H9 (cell line): ENCODE data around the gene PNO1. TPM values are rescaled to one million over a fixed set of nuclear protein-coding genes. Genes with fewer than 3 reads are reported as not detected.

Experiments used
- DNase-seq: peaks from one replicate; pipeline ENCODE4 v3.0.0-alpha.2; 2017
- H2AFZ ChIP-seq: one replicate; pipeline ENCODE4 v1.6.1; 2013; ENCODE audit warnings: mild to moderate bottlenecking, low read length, control low read depth, moderate library complexity
- H2AK5ac ChIP-seq: 2 replicates; pipeline ENCODE4 v1.6.1; 2013; ENCODE audit warnings: low read length, control low read depth, mixed read lengths; ENCODE audit not compliant: insufficient read length
- H2BK120ac ChIP-seq: one replicate; pipeline ENCODE4 v1.6.1; 2013; ENCODE audit warnings: low read depth, mild to moderate bottlenecking, low read length, control low read depth, inconsistent platforms; ENCODE audit not compliant: poor library complexity, severe bottlenecking
- H2BK12ac ChIP-seq: 2 replicates; pipeline ENCODE4 v1.6.1; 2013; ENCODE audit warnings: low read length, control low read depth, mixed read lengths, low read depth; ENCODE audit not compliant: insufficient read length
- H2BK15ac ChIP-seq: 2 replicates; pipeline ENCODE4 v1.6.1; 2013; ENCODE audit warnings: low read depth, low read length, control low read depth
- H2BK20ac ChIP-seq: one replicate; pipeline ENCODE4 v1.6.1; 2013; ENCODE audit warnings: low read depth, mild to moderate bottlenecking, low read length, control low read depth, inconsistent platforms; ENCODE audit not compliant: poor library complexity, severe bottlenecking
- H2BK5ac ChIP-seq: 2 replicates; pipeline ENCODE4 v1.6.1; 2013; ENCODE audit warnings: low read length, control low read depth, mixed read lengths; ENCODE audit not compliant: insufficient read length
- H3K14ac ChIP-seq: 2 replicates; pipeline ENCODE4 v1.6.1; 2013; ENCODE audit warnings: low read length, control low read depth; ENCODE audit not compliant: insufficient read depth
- H3K18ac ChIP-seq: 2 replicates; pipeline ENCODE4 v1.6.1; 2013; ENCODE audit warnings: low read depth, mild to moderate bottlenecking, mixed read lengths, low read length, control low read depth; ENCODE audit not compliant: insufficient read length
- H3K23ac ChIP-seq: 2 replicates; pipeline ENCODE4 v1.6.1; 2013; ENCODE audit warnings: low read length, control low read depth, mixed read lengths, low read depth; ENCODE audit not compliant: insufficient read length
- H3K23me2 ChIP-seq: 2 replicates; pipeline ENCODE4 v1.6.1; 2013; ENCODE audit warnings: low read depth, mild to moderate bottlenecking, mixed read lengths, low read length, control low read depth; ENCODE audit not compliant: insufficient read length, poor library complexity, severe bottlenecking
- H3K27ac ChIP-seq: 2 replicates; pipeline ENCODE4 v1.5.1; 2013; ENCODE audit warnings: low read length, control low read depth, mixed read lengths, low read depth; ENCODE audit not compliant: insufficient read length
- H3K27me3 ChIP-seq: 2 replicates; pipeline ENCODE4 v1.6.1; 2013; ENCODE audit warnings: low read length, control low read depth, inconsistent platforms; ENCODE audit not compliant: insufficient read depth
- H3K4ac ChIP-seq: 2 replicates; pipeline ENCODE4 v1.6.1; 2013; ENCODE audit warnings: low read depth, mild to moderate bottlenecking, control low read depth, inconsistent platforms, low read length, moderate library complexity
- H3K4me1 ChIP-seq: 2 replicates; pipeline ENCODE4 v1.6.1; 2013; ENCODE audit warnings: low read length, control low read depth, inconsistent platforms; ENCODE audit not compliant: insufficient read depth
- H3K4me2 ChIP-seq: 2 replicates; pipeline ENCODE4 v1.6.1; 2013; ENCODE audit warnings: low read length, control low read depth, mixed read lengths; ENCODE audit not compliant: insufficient read length, insufficient read depth
- H3K56ac ChIP-seq: 2 replicates; pipeline ENCODE4 v1.6.1; 2013; ENCODE audit warnings: low read depth, mild to moderate bottlenecking, mixed read lengths, low read length, control low read depth; ENCODE audit not compliant: insufficient read length
- H3K79me1 ChIP-seq: 2 replicates; pipeline ENCODE4 v1.6.1; 2013; ENCODE audit warnings: low read depth, mild to moderate bottlenecking, moderate library complexity, low read length, control low read depth, inconsistent platforms; ENCODE audit not compliant: insufficient read depth, poor library complexity, severe bottlenecking
- H3K79me2 ChIP-seq: 2 replicates; pipeline ENCODE4 v1.6.1; 2013; ENCODE audit warnings: low read length, control low read depth, inconsistent platforms; ENCODE audit not compliant: insufficient read depth
- H3K9ac ChIP-seq: 2 replicates; pipeline ENCODE4 v1.6.1; 2013; ENCODE audit warnings: low read length, control low read depth, mixed read lengths; ENCODE audit not compliant: insufficient read length; ENCODE audit errors: extremely low read depth
- H3K9me3 ChIP-seq: one replicate; pipeline ENCODE4 v1.6.1; 2013; ENCODE audit warnings: low read depth, low read length, inconsistent platforms; ENCODE audit not compliant: control insufficient read depth
- H3T11ph ChIP-seq: one replicate; pipeline ENCODE4 v1.6.1; 2013; ENCODE audit warnings: mild to moderate bottlenecking, low read length, control low read depth, inconsistent platforms
- H4K20me1 ChIP-seq: one replicate; pipeline ENCODE4 v1.6.1; 2013; ENCODE audit not compliant: control insufficient read depth, insufficient read length, insufficient read depth
- H4K5ac ChIP-seq: 2 replicates; pipeline ENCODE4 v1.6.1; 2013; ENCODE audit warnings: low read depth, mild to moderate bottlenecking, mixed read lengths, low read length, control low read depth; ENCODE audit not compliant: insufficient read length
- H4K8ac ChIP-seq: replicated peaks from 2 replicates; pipeline ENCODE4 v1.6.1; 2013; ENCODE audit warnings: low read length, control low read depth, mixed read lengths, low read depth; ENCODE audit not compliant: insufficient read length
- H4K91ac ChIP-seq: 2 replicates; pipeline ENCODE4 v1.6.1; 2013; ENCODE audit warnings: low read depth, mild to moderate bottlenecking, moderate library complexity, mixed read lengths, low read length, control low read depth; ENCODE audit not compliant: insufficient read length
- H3K27ac Mint-ChIP-seq, 3 experiments: 2 replicates in 2 of 3; 3 replicates in 1 of 3; pipeline ENCODE4 v1.8.0; 2020 to 2021; ENCODE audit warnings: mixed read lengths in 3 of 3, mild to moderate bottlenecking in 1 of 3, moderate library complexity in 1 of 3
- H3K27me3 Mint-ChIP-seq: 2 replicates; pipeline ENCODE4 v1.8.0; 2021; ENCODE audit warnings: low read depth, mild to moderate bottlenecking, moderate library complexity, mixed read lengths
- H3K36me3 Mint-ChIP-seq, 3 experiments: 2 replicates in 2 of 3; 3 replicates in 1 of 3; pipeline ENCODE4 v1.8.0; 2020 to 2021; ENCODE audit warnings: low read depth in 3 of 3, mixed read lengths in 3 of 3; ENCODE audit not compliant: insufficient read depth in 1 of 3
- H3K4me1 Mint-ChIP-seq, 2 experiments: 2 replicates each; pipeline ENCODE4 v1.8.0; 2020; ENCODE audit warnings: mixed read lengths in 2 of 2
- H3K4me3 Mint-ChIP-seq, 2 experiments: 2 replicates in 1 of 2; 3 replicates in 1 of 2; pipeline ENCODE4 v1.8.0; 2020 to 2021; ENCODE audit warnings: mild to moderate bottlenecking in 2 of 2, mixed read lengths in 2 of 2, moderate library complexity in 1 of 2
- H3K9me3 Mint-ChIP-seq, 2 experiments: 2 replicates in 1 of 2; 3 replicates in 1 of 2; pipeline ENCODE4 v1.8.0; 2020; ENCODE audit warnings: mild to moderate bottlenecking in 2 of 2, mixed read lengths in 2 of 2, moderate library complexity in 1 of 2
- CTCF ChIP-seq: fragments of 200-600 bp; sonication (generic); conservative IDR thresholded peaks from 3 replicates; pipeline ENCODE4 v1.8.0; 2021; ENCODE audit warnings: antibody characterized with exemption, mild to moderate bottlenecking
- WGBS: extraction: QIAGEN DNeasy Blood & Tissue Kit; methylation state at CpG from one replicate; pipeline ENCODE4 v1.1.7; 2013; ENCODE audit warnings: missing lambda C conversion rate, low lambda C conversion rate, mixed read lengths; ENCODE audit not compliant: insufficient read length; ENCODE audit errors: extremely low coverage; 5-methylcytosine and 5-hydroxymethylcytosine counted together
- total RNA-seq: library from RNA; stranded (reverse); gene quantifications from 2 replicates; pipeline ENCODE4 v1.2.1, GENCODE V29; 2021

Gene PNO1
- total RNA-seq, 1 experiment from 2014 or later, result 46.5 TPM

- Histone ChIP-seq H3K4me2 (no peak overlapping the region), H3K9ac (no peak overlapping the region), H4K5ac (no peak overlapping the region), H3K14ac (no peak overlapping the region), H3K79me1 (peaks cover 3% of the 10 kb centered on the region), H2BK20ac (no peak overlapping the region), H2BK15ac (no peak overlapping the region), H2BK5ac (no peak overlapping the region), H2BK120ac (no peak overlapping the region), H2AK5ac (no peak overlapping the region), H3K4me1 (no peaks in the 10 kb centered on the region), H4K20me1 (no peaks in the 10 kb centered on the region), H3K27ac (no peak overlapping the region), H4K91ac (no peak overlapping the region), H3K9me3 (no peaks in the 10 kb centered on the region), H3K4ac (no peak overlapping the region), H3K79me2 (no peaks in the 10 kb centered on the region; the same call in 1 of the 2 replicates), H2AFZ (no peak overlapping the region), H4K8ac (no peak overlapping the region), H3K23ac (no peak overlapping the region), H3K56ac (no peak overlapping the region), H2BK12ac (no peak overlapping the region), H3K23me2 (no peaks in the 10 kb centered on the region), H3K18ac (no peak overlapping the region), H3T11ph (no peak overlapping the region), H3K27me3 (no peaks in the 10 kb centered on the region)
- Mint-ChIP-seq H3K4me1 (peaks cover 0 to 5% of the 10 kb centered on the region in 2 experiments; a peak in 1 of 4 replicates), H3K9me3 (no peaks in the 10 kb centered on the region), H3K27ac (peak overlapping the region; percentile 49 to 80 (median 62); a peak in 3 of 7 replicates), H3K36me3 (peaks cover 4 to 44% (median 27%) of the 10 kb centered on the region in 3 experiments; a peak in 6 of 7 replicates), H3K4me3 (no peak overlapping the region), H3K27me3 (no peaks in the 10 kb centered on the region)
- WGBS, result no CpG with 5 or more reads among the region's 4 CpGs
- TF ChIP-seq CTCF, result no peak
- DNase-seq, result no peak
Observed at GRCh38 chr2:68178954-68179627, 21.4 kb downstream of the PNO1 start.
